Small intestine (tissue), 7 donors: ENCODE results near the gene PTPRE. TPM values are rescaled to one million over a fixed set of nuclear protein-coding genes. Genes with fewer than 3 reads are reported as not detected.

Experiments
- DNase-seq, 2 donors: peaks; one replicate each; pipeline versions ENCODE4 v3.0.0 to v3.0.0-alpha.2; 2013
- FAIRE-seq: peaks from 2 replicates; lab custom pipeline; 2012; peaks lifted over from hg19 to GRCh38; lab: Jason Lieb, UNC
- H3K27ac ChIP-seq, 3 donors: one replicate each; pipeline ENCODE4 v1.5.1; 2013; ENCODE audit warnings: low read length in 2 of 3, mild to moderate bottlenecking in 2 of 3, control low read depth in 1 of 3, inconsistent platforms in 1 of 3, low read depth in 1 of 3, moderate library complexity in 1 of 3
- H3K27me3 ChIP-seq, 3 donors: one replicate each; pipeline ENCODE4 v1.6.1; 2013; ENCODE audit warnings: low read length in 3 of 3, inconsistent platforms in 1 of 3; ENCODE audit not compliant: control insufficient read depth in 3 of 3, insufficient read depth in 3 of 3
- H3K36me3 ChIP-seq, 3 donors: one replicate each; pipeline ENCODE4 v1.6.1; 2013; ENCODE audit warnings: low read length in 3 of 3, inconsistent platforms in 1 of 3, low read depth in 1 of 3, mild to moderate bottlenecking in 1 of 3, moderate library complexity in 1 of 3; ENCODE audit not compliant: control insufficient read depth in 3 of 3, insufficient read depth in 2 of 3
- H3K4me1 ChIP-seq, 3 donors: one replicate each; pipeline ENCODE4 v1.6.1; 2013; ENCODE audit warnings: low read length in 2 of 3, inconsistent platforms in 1 of 3, low read depth in 1 of 3, mild to moderate bottlenecking in 1 of 3, moderate library complexity in 1 of 3; ENCODE audit not compliant: control insufficient read depth in 3 of 3, insufficient read depth in 2 of 3
- H3K4me3 ChIP-seq, 3 donors: one replicate each; pipeline ENCODE4 v1.5.1; 2013; ENCODE audit warnings: low read length in 3 of 3, control low read depth in 1 of 3, inconsistent platforms in 1 of 3, low read depth in 1 of 3, mild to moderate bottlenecking in 1 of 3, moderate library complexity in 1 of 3
- H3K9me3 ChIP-seq, 2 donors: one replicate each; pipeline ENCODE4 v1.6.1; 2013; ENCODE audit warnings: low read depth in 1 of 2, low read length in 1 of 2; ENCODE audit not compliant: control insufficient read depth in 2 of 2, insufficient read depth in 1 of 2
- WGBS, 3 donors: extraction: QIAGEN DNeasy Blood & Tissue Kit; methylation state at CpG; one replicate each; pipeline ENCODE4 v1.1.7; 2013; 5-methylcytosine and 5-hydroxymethylcytosine counted together
- polyA plus RNA-seq, 4 donors: library from polyadenylated mRNA; stranded (reverse) in 3 of 4; unstranded in 1 of 4; fragments of 200-250 nt in 3 of 4; fragments of 120-200 nt in 1 of 4; gene quantifications; one replicate each; pipeline versions ENCODE4 v1.2.1 to v1.2.3, GENCODE V29; 2013
- donor health status: healthy with polysubstance abuse.
- donor health status: control.
- donor health status: control.
- donor health status: Bipolar disorder and iron deficiency.
- donor health status: healthy.

The PTPRE gene
- polyA plus RNA-seq, 4 donors: 2.7 to 21.0 (median 6.2) TPM

GRCh38 chr10:127872011-127872761 lies 34.7 kb upstream of the PTPRE start:
- Histone ChIP-seq H3K4me3 (no peak overlapping the region), H3K36me3 (peaks cover 0 to 7% (median 0%) of the 10 kb centered on the region in 3 donors), H3K27me3 (no peaks in the 10 kb centered on the region), H3K4me1 (peaks cover 0 to 26% (median 0%) of the 10 kb centered on the region in 3 donors), H3K9me3 (no peaks in the 10 kb centered on the region), H3K27ac (peak overlapping the region in 1 of 3 donors; percentile 13)
- no peak for FAIRE-seq
- WGBS, 3 donors: 41 to 59% (median 50%) methylated on average over 23 of the region's 23 CpGs
- DNase-seq: no peak

- FAIRE-seq (no peak), DNase-seq (peak; percentile 93 to 94)
- H3K36me3 ChIP-seq: peaks cover 0 to 8% (median 0%) of the 10 kb centered on the region in 3 donors
- peak overlapping the region in 1 of 3 donors; percentile 13 for H3K27ac ChIP-seq
- H3K4me1 ChIP-seq: peaks cover 0 to 26% (median 0%) of the 10 kb centered on the region in 3 donors
- H3K9me3 ChIP-seq: no peaks in the 10 kb centered on the region
- H3K27me3 ChIP-seq: no peaks in the 10 kb centered on the region
- no peak overlapping the region for H3K4me3 ChIP-seq
- WGBS, 3 donors: 44 to 62% (median 49%) methylated on average over 12 of the region's 12 CpGs
These were observed 33.9 kb upstream of the PTPRE start for GRCh38 chr10:127872871-127873600.

- Histone ChIP-seq H3K27ac (peak overlapping the region in 1 of 3 donors; percentile 34), H3K4me1 (peaks cover 0 to 31% (median 0%) of the 10 kb centered on the region in 3 donors), H3K36me3 (peaks cover 0 to 13% (median 0%) of the 10 kb centered on the region in 3 donors), H3K27me3 (no peaks in the 10 kb centered on the region), H3K4me3 (no peak overlapping the region), H3K9me3 (no peaks in the 10 kb centered on the region)
- DNase-seq (no peak), FAIRE-seq (no peak)
- WGBS, 3 donors: 76 to 82% (median 79%) methylated on average over 11 of the region's 11 CpGs
These were observed 32.9 kb upstream of the PTPRE start for GRCh38 chr10:127873901-127874470.

- Histone ChIP-seq H3K36me3 (peaks cover 0 to 22% (median 0%) of the 10 kb centered on the region in 3 donors), H3K27ac (peak overlapping the region in 1 of 3 donors; percentile 34), H3K27me3 (no peaks in the 10 kb centered on the region), H3K9me3 (no peaks in the 10 kb centered on the region), H3K4me3 (no peak overlapping the region), H3K4me1 (peaks cover 0 to 40% (median 0%) of the 10 kb centered on the region in 3 donors)
- 75 to 83% (median 78%) methylated on average over 11 of the region's 11 CpGs for WGBS, 3 donors
- FAIRE-seq (no peak), DNase-seq (peak in 1 of 2 donors; percentile 49)
These were observed 32.0 kb upstream of the PTPRE start for GRCh38 chr10:127874671-127875448.

- Histone ChIP-seq H3K36me3 (peaks cover 0 to 27% (median 2%) of the 10 kb centered on the region in 3 donors), H3K4me1 (peaks cover 0 to 45% (median 0%) of the 10 kb centered on the region in 3 donors), H3K27me3 (no peaks in the 10 kb centered on the region), H3K9me3 (no peaks in the 10 kb centered on the region), H3K27ac (no peak overlapping the region), H3K4me3 (no peak overlapping the region)
- no peak for DNase-seq
- no peak for FAIRE-seq
- WGBS, 3 donors: 86 to 94% (median 92%) methylated on average over 6 of the region's 6 CpGs
These were observed 31.5 kb upstream of the PTPRE start for GRCh38 chr10:127875449-127875765.

GRCh38 chr10:127875916-127876315 lies 31.0 kb upstream of the PTPRE start:
- WGBS, 3 donors: 83 to 89% (median 85%) methylated on average over 5 of the region's 5 CpGs
- DNase-seq (no peak), FAIRE-seq (no peak)
- Histone ChIP-seq H3K9me3 (no peaks in the 10 kb centered on the region), H3K4me3 (no peak overlapping the region), H3K36me3 (peaks cover 0 to 32% (median 4%) of the 10 kb centered on the region in 3 donors), H3K27ac (no peak overlapping the region), H3K4me1 (peaks cover 3 to 50% (median 3%) of the 10 kb centered on the region in 3 donors), H3K27me3 (no peaks in the 10 kb centered on the region)

- FAIRE-seq: no peak
- no peak overlapping the region for H3K27ac ChIP-seq
These were observed 29.8 kb upstream of the PTPRE start for GRCh38 chr10:127877116-127877515.

More at GRCh38 chr10:127877116-127877515, 29.8 kb upstream of the PTPRE start:
- Histone ChIP-seq H3K4me1 (peaks cover 6 to 60% (median 6%) of the 10 kb centered on the region in 3 donors), H3K36me3 (peaks cover 0 to 38% (median 4%) of the 10 kb centered on the region in 3 donors), H3K9me3 (no peaks in the 10 kb centered on the region), H3K27me3 (no peaks in the 10 kb centered on the region), H3K4me3 (no peak overlapping the region)
- 75 to 90% (median 88%) methylated on average over 4 of the region's 4 CpGs for WGBS, 3 donors
- no peak for DNase-seq
